Parathyroid adenoma (tissue), 2 donors: ENCODE data around the gene WDR26.

Source experiments
- H2AFZ ChIP-seq: fragments of 300-600 bp; sonication (generic); one replicate; pipeline ENCODE4 v1.7.0; 2017; ENCODE audit warnings: antibody characterized with exemption, mild to moderate bottlenecking
- H3K27ac ChIP-seq: fragments of 300-600 bp; sonication (generic); one replicate; pipeline ENCODE4 v1.7.0; 2017
- H3K27me3 ChIP-seq: fragments of 300-600 bp; sonication (generic); one replicate; pipeline ENCODE4 v1.7.0; 2017; ENCODE audit warnings: low read length; ENCODE audit not compliant: control insufficient read depth, insufficient read depth
- H3K36me3 ChIP-seq: fragments of 300-600 bp; sonication (generic); one replicate; pipeline ENCODE4 v1.7.0; 2017; ENCODE audit warnings: low read length; ENCODE audit not compliant: control insufficient read depth, insufficient read depth
- H3K4me1 ChIP-seq: fragments of 300-600 bp; sonication (generic); one replicate; pipeline ENCODE4 v1.7.0; 2017; ENCODE audit warnings: control low read depth
- H3K4me2 ChIP-seq: fragments of 300-600 bp; sonication (generic); one replicate; pipeline ENCODE4 v1.7.0; 2017; ENCODE audit warnings: low read length
- H3K4me3 ChIP-seq: fragments of 300-600 bp; sonication (generic); one replicate; pipeline ENCODE4 v1.7.0; 2017; ENCODE audit warnings: low read depth, low read length
- H3K79me2 ChIP-seq: fragments of 300-600 bp; sonication (generic); one replicate; pipeline ENCODE4 v1.7.0; 2017; ENCODE audit warnings: control low read depth
- H3K9ac ChIP-seq: fragments of 300-600 bp; sonication (generic); one replicate; pipeline ENCODE4 v1.7.0; 2017; ENCODE audit warnings: mild to moderate bottlenecking
- H3K9me3 ChIP-seq: fragments of 300-600 bp; sonication (generic); one replicate; pipeline ENCODE4 v1.7.0; 2017; ENCODE audit warnings: low read length; ENCODE audit not compliant: control insufficient read depth
- CTCF ChIP-seq: fragments of 300-600 bp; sonication (generic); IDR thresholded peaks from one replicate; pipeline ENCODE4 v1.7.0; 2017; ENCODE audit warnings: antibody characterized with exemption, mild to moderate bottlenecking
- donor health status: primary hyperparathyroidism.

WDR26 gene

GRCh38 chr1:224435318-224435763 is 744 bp upstream of the WDR26 start:
- Histone ChIP-seq H3K9ac (no peak overlapping the region), H3K4me2 (peak overlapping the region; percentile 96), H3K4me3 (peak overlapping the region; percentile 84), H2AFZ (peak overlapping the region; percentile 91), H3K27ac (peak overlapping the region; percentile 90), H3K79me2 (peaks cover 9% of the 10 kb centered on the region), H3K9me3 (no peaks in the 10 kb centered on the region), H3K36me3 (no peaks in the 10 kb centered on the region), H3K4me1 (no peaks in the 10 kb centered on the region), H3K27me3 (no peaks in the 10 kb centered on the region)
- TF ChIP-seq CTCF, result no peak

GRCh38 chr1:224433701-224434672 is 610 bp downstream of the WDR26 start:
- Histone ChIP-seq H2AFZ (peak overlapping the region; percentile 62), H3K4me3 (peak overlapping the region; percentile 66), H3K79me2 (peaks cover 7% of the 10 kb centered on the region), H3K27me3 (no peaks in the 10 kb centered on the region), H3K9me3 (no peaks in the 10 kb centered on the region), H3K4me1 (no peaks in the 10 kb centered on the region), H3K9ac (peak overlapping the region; percentile 19), H3K27ac (peak overlapping the region; percentile 79), H3K36me3 (no peaks in the 10 kb centered on the region), H3K4me2 (peak overlapping the region; percentile 83)
- no peak for TF ChIP-seq CTCF

GRCh38 chr1:224433041-224433691 is 1.4 kb downstream of the WDR26 start:
- Histone ChIP-seq H3K4me1 (no peaks in the 10 kb centered on the region), H3K27ac (peak overlapping the region; percentile 79), H3K4me2 (peak overlapping the region; percentile 83), H2AFZ (no peak overlapping the region), H3K9ac (no peak overlapping the region), H3K79me2 (peaks cover 9% of the 10 kb centered on the region), H3K36me3 (no peaks in the 10 kb centered on the region), H3K27me3 (no peaks in the 10 kb centered on the region), H3K9me3 (no peaks in the 10 kb centered on the region), H3K4me3 (peak overlapping the region; percentile 66)
- TF ChIP-seq CTCF, result no peak

- no peaks in the 10 kb centered on the region for H3K36me3 ChIP-seq
- H3K27ac ChIP-seq, result peak overlapping the region; percentile 42
- H3K4me2 ChIP-seq, result peak overlapping the region; percentile 83
- peak overlapping the region; percentile 66 for H3K4me3 ChIP-seq
- H3K79me2 ChIP-seq, result peaks cover 9% of the 10 kb centered on the region
- no peak for TF ChIP-seq CTCF
- H3K9me3 ChIP-seq, result no peaks in the 10 kb centered on the region
- no peak overlapping the region for H2AFZ ChIP-seq
- no peaks in the 10 kb centered on the region for H3K4me1 ChIP-seq
- no peak overlapping the region for H3K9ac ChIP-seq
- H3K27me3 ChIP-seq, result no peaks in the 10 kb centered on the region
Measured at GRCh38 chr1:224432672-224433040, 1.9 kb downstream of the WDR26 start.
